K562 (cell line): ENCODE data around the gene CCDC124. TPM values are rescaled to one million over a fixed set of nuclear protein-coding genes. Genes with fewer than 3 reads are reported as not detected.
A peak's percentile ranks its signal among the peaks of the same experiment; 100 is the strongest.

Experiments used
- CREM ChIP-seq: IDR thresholded peaks from 2 replicates; pipeline ENCODE4 v1.6.1; 2014; ENCODE audit warnings: antibody characterized with exemption, low read depth
- MEF2A ChIP-seq: IDR thresholded peaks from 2 replicates; pipeline ENCODE4 v1.6.1; 2011; ENCODE audit warnings: low read depth, mild to moderate bottlenecking, low read length, moderate library complexity; ENCODE audit not compliant: control insufficient read depth
- PCBP1 ChIP-seq: fragments of 200-400 bp; formaldehyde crosslinking; IDR thresholded peaks from 2 replicates; pipeline ENCODE4 v1.6.1; 2018; ENCODE audit warnings: mild to moderate bottlenecking, low read depth, low read length; ENCODE audit not compliant: poor library complexity, severe bottlenecking
- RBBP5 ChIP-seq: fragments of 200-600 bp; sonication (generic); IDR thresholded peaks from 2 replicates; pipeline ENCODE4 v1.6.1; 2012; ENCODE audit warnings: borderline replicate concordance, mild to moderate bottlenecking, low read length, control low read depth, inconsistent platforms; ENCODE audit not compliant: insufficient read depth, poor library complexity, severe bottlenecking
- polyA plus RNA-seq, 8 experiments: library from polyadenylated mRNA; depleted of rRNA in 4 of 8; stranded (reverse) in 5 of 8; unstranded in 3 of 8; fragments of >200 nt; fragmentation: Nextera tagmentation in 2 of 8; fragmentation: Illumina TruSeq in 1 of 8; extraction: Ambion mirVana in 2 of 8; extraction: Trizol in 1 of 8; gene quantifications; 2 replicates each; pipeline versions ENCODE4 v1.2.1 to v1.2.3, GENCODE V29; 2011 to 2014; ENCODE audit warnings: inconsistent platforms in 1 of 8, missing spikeins in 1 of 8
- total RNA-seq, 7 experiments: library from RNA; depleted of rRNA in 6 of 7; stranded (reverse); fragments of >200 nt in 6 of 7; fragmentation: Illumina TruSeq in 2 of 7; extraction: Trizol in 2 of 7; gene quantifications; 2 replicates each; pipeline versions ENCODE4 v1.2.1 to v1.2.3, GENCODE V29; 2011 to 2021; ENCODE audit warnings: low replicate concordance in 1 of 7
- TF ChIP-seq, protein P1 (sequence below): fragments of 200-800 bp; sonication (Bioruptor generic); IDR thresholded peaks from 2 replicates; pipeline ENCODE4 v1.6.1; 2017; ENCODE audit warnings: missing genetic modification characterization, missing compliant biosample characterization
- TF ChIP-seq, protein P2 (sequence below): sonication (generic); formaldehyde crosslinking; IDR thresholded peaks from 2 replicates; pipeline ENCODE4 v1.8.0; 2022; ENCODE audit warnings: mild to moderate bottlenecking, missing genetic modification reagents

CCDC124 gene
- total and polyA plus RNA-seq, 9 of the 15 experiments (the other 6 are each of a cell fraction or from before 2014, with no cell fraction given) = 5.8 to 234 (median 40.1) TPM

DNA sequence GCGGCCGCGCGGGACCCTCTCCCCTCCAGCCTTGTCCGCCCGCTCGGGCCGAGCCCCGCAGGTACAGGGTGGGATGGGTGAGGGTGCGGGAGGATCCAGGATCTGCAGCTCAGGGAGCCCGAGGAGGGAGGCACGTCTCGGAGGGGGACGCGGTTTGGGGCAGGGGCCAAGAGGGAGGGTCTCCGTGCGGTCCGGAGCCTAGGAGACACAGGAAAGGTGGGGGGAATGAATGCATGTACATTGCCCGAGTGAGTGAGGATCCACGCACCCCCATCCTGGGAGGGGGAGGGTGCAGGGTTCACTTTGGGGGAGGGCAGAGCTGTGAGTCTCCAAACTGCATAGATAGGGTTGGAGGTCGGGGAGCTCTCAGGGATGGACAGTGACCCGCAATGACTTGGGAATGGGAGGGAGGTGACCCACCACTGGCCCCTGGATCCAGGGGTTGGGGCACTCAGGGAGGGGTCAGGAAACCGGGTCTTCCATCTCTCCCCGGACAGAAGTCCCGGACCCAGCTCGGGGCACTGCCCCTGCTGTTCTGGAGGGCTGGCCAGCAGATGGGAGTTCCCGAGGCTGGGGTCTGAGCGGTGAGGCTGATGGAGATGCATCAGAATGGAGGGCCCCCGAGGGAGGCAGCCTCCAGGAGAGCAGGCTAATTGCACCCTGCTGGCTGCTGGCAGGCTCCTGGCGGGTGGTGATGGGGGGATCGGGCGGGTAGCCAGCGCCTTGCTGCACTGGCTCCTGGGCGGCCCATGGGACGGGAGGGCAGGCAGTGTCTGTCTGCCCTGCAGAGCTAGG lies 34.6 kb downstream of the CCDC124 start (continued):
- TF ChIP-seq MEF2A = no peak
- TF ChIP-seq, protein P1, sequence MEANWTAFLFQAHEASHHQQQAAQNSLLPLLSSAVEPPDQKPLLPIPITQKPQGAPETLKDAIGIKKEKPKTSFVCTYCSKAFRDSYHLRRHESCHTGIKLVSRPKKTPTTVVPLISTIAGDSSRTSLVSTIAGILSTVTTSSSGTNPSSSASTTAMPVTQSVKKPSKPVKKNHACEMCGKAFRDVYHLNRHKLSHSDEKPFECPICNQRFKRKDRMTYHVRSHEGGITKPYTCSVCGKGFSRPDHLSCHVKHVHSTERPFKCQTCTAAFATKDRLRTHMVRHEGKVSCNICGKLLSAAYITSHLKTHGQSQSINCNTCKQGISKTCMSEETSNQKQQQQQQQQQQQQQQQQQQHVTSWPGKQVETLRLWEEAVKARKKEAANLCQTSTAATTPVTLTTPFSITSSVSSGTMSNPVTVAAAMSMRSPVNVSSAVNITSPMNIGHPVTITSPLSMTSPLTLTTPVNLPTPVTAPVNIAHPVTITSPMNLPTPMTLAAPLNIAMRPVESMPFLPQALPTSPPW (CRISPR knock-in tag) = peak; percentile 29
- TF ChIP-seq, protein P2, sequence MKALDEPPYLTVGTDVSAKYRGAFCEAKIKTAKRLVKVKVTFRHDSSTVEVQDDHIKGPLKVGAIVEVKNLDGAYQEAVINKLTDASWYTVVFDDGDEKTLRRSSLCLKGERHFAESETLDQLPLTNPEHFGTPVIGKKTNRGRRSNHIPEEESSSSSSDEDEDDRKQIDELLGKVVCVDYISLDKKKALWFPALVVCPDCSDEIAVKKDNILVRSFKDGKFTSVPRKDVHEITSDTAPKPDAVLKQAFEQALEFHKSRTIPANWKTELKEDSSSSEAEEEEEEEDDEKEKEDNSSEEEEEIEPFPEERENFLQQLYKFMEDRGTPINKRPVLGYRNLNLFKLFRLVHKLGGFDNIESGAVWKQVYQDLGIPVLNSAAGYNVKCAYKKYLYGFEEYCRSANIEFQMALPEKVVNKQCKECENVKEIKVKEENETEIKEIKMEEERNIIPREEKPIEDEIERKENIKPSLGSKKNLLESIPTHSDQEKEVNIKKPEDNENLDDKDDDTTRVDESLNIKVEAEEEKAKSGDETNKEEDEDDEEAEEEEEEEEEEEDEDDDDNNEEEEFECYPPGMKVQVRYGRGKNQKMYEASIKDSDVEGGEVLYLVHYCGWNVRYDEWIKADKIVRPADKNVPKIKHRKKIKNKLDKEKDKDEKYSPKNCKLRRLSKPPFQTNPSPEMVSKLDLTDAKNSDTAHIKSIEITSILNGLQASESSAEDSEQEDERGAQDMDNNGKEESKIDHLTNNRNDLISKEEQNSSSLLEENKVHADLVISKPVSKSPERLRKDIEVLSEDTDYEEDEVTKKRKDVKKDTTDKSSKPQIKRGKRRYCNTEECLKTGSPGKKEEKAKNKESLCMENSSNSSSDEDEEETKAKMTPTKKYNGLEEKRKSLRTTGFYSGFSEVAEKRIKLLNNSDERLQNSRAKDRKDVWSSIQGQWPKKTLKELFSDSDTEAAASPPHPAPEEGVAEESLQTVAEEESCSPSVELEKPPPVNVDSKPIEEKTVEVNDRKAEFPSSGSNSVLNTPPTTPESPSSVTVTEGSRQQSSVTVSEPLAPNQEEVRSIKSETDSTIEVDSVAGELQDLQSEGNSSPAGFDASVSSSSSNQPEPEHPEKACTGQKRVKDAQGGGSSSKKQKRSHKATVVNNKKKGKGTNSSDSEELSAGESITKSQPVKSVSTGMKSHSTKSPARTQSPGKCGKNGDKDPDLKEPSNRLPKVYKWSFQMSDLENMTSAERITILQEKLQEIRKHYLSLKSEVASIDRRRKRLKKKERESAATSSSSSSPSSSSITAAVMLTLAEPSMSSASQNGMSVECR (CRISPR knock-in tag) = no peak
- no peak for TF ChIP-seq CREM
- TF ChIP-seq PCBP1 = peak; percentile 15
- TF ChIP-seq RBBP5 = peak; percentile 50
